AG10803 (cell line): Measurements from ENCODE around the gene EPHB1.
A peak's percentile ranks its signal among the peaks of the same experiment; 100 is the strongest.

Experiments
- DNase-seq: peaks from one replicate; pipeline ENCODE4 v3.0.0; 2010; ENCODE audit warnings: low read depth
- H3K4me3 ChIP-seq: 2 replicates; pipeline ENCODE4 v1.5.1; 2011; ENCODE audit warnings: mild to moderate bottlenecking, low read length, control low read depth
- CTCF ChIP-seq: conservative IDR thresholded peaks from 2 replicates; pipeline ENCODE4 v1.5.1; 2011; ENCODE audit warnings: mild to moderate bottlenecking, low read length, control low read depth, inconsistent platforms

EPHB1 gene

GRCh38 chr3:135268941-135269532 is 474.0 kb downstream of the EPHB1 start:
- DNase-seq: no peak
- TF ChIP-seq CTCF: no peak
- H3K4me3 ChIP-seq: no peak overlapping the region

GRCh38 chr3:135271177-135272025 is 476.3 kb downstream of the EPHB1 start:
- TF ChIP-seq CTCF: no peak
- DNase-seq: no peak
- no peak overlapping the region for H3K4me3 ChIP-seq

GRCh38 chr3:135272026-135272669 is 477.1 kb downstream of the EPHB1 start:
- TF ChIP-seq CTCF: no peak
- DNase-seq: no peak
- H3K4me3 ChIP-seq: no peak overlapping the region

GRCh38 chr3:135292162-135292561 is 497.1 kb downstream of the EPHB1 start:
- H3K4me3 ChIP-seq: no peak overlapping the region
- TF ChIP-seq CTCF: no peak
- DNase-seq: no peak

- no peak for DNase-seq
- no peak for TF ChIP-seq CTCF
- H3K4me3 ChIP-seq: no peak overlapping the region
These were observed 506.6 kb downstream of the EPHB1 start for GRCh38 chr3:135301670-135302069.

GRCh38 chr3:135304378-135304777 is 509.3 kb downstream of the EPHB1 start:
- DNase-seq: peak; percentile 3
- no peak overlapping the region for H3K4me3 ChIP-seq
- TF ChIP-seq CTCF: no peak
